ENCODE measurements around the gene ZNF555.
A peak's percentile ranks its signal among the peaks of the same experiment; 100 is the strongest.
"Not testable (repeated sequence)": the region's sequence is repeated elsewhere in the genome, so short reads cannot be mapped to it uniquely, and the experiment has no call there.

ZNF555 gene

GRCh38 chr19:2872175-2872574 is 30.9 kb downstream of the ZNF555 start:
- DNase-seq: peak; percentile 33

GRCh38 chr19:2877398-2878331 is 36.4 kb downstream of the ZNF555 start:
- DNase-seq: no peak

GRCh38 chr19:2883686-2884439 is 42.6 kb downstream of the ZNF555 start:
- no peak for DNase-seq

GRCh38 chr19:2885736-2886135 is 44.5 kb downstream of the ZNF555 start:
- no peak for DNase-seq

- DNase-seq: peak; percentile 25
Measured at GRCh38 chr19:2887391-2887914, 46.2 kb downstream of the ZNF555 start.

- DNase-seq: peak; percentile 35
Measured at GRCh38 chr19:2888731-2889224, 47.5 kb downstream of the ZNF555 start.

- DNase-seq: not testable (repeated sequence)
Measured at GRCh38 chr19:2890531-2890930, 49.3 kb downstream of the ZNF555 start.

- no peak for DNase-seq
Measured at GRCh38 chr19:2896694-2897093, 55.4 kb downstream of the ZNF555 start.

GRCh38 chr19:2900296-2901252 is 59.3 kb downstream of the ZNF555 start, which contains the start of gene ZNF57:
Gene ZNF57 (plus strand): TSS chr19:2900928. CDS start chr19:2901046, 118 bp downstream.
- DNase-seq: peak; percentile 95

- no peak for DNase-seq
Measured at GRCh38 chr19:2902590-2903218, 61.4 kb downstream of the ZNF555 start.

- not testable (repeated sequence) for DNase-seq
Measured at GRCh38 chr19:2903326-2903725, 62.1 kb downstream of the ZNF555 start.

GRCh38 chr19:2905918-2906519 is 64.7 kb downstream of the ZNF555 start:
- no peak for DNase-seq

GRCh38 chr19:2906631-2907195 is 65.4 kb downstream of the ZNF555 start:
- DNase-seq: no peak

Data from activated T-cell treated with anti-CD3 and anti-CD28 coated beads, Interleukin-2, amount 50 U/mL, for 1 hour (primary cell).